Right kidney (tissue), 1 donor: ENCODE data around the gene GBE1.
"Not testable (repeated sequence)": the region's sequence is repeated elsewhere in the genome, so short reads cannot be mapped to it uniquely, and the experiment has no call there.

Source experiments
- DNase-seq: peaks from one replicate; pipeline ENCODE4 v3.0.0-alpha.2; 2016

Gene GBE1

GRCh38 chr3:81531846-81532245, 229.6 kb downstream of the GBE1 start:
- DNase-seq: no peak

- DNase-seq: no peak
Observed at GRCh38 chr3:81531263-81531662, 230.2 kb downstream of the GBE1 start.

- DNase-seq: no peak
Observed at GRCh38 chr3:81530180-81530939, 231.1 kb downstream of the GBE1 start.

GRCh38 chr3:81521855-81522254, 239.6 kb downstream of the GBE1 start:
- DNase-seq: no peak

- no peak for DNase-seq
Observed at GRCh38 chr3:81518945-81519344, 242.5 kb downstream of the GBE1 start.

GRCh38 chr3:81516042-81516441, 245.4 kb downstream of the GBE1 start:
- DNase-seq: no peak

- no peak for DNase-seq
Observed at GRCh38 chr3:81513591-81513990, 247.9 kb downstream of the GBE1 start.

- DNase-seq: no peak
Observed at GRCh38 chr3:81503026-81503425, 258.4 kb downstream of the GBE1 start.

- no peak for DNase-seq
Observed at GRCh38 chr3:81502236-81502635, 259.2 kb downstream of the GBE1 start.

- DNase-seq: no peak
Observed at GRCh38 chr3:81500039-81500438, 261.4 kb downstream of the GBE1 start.

- DNase-seq: no peak
Observed at GRCh38 chr3:81497572-81498251, 263.7 kb downstream of the GBE1 start.

- DNase-seq: no peak
Observed at GRCh38 chr3:81496407-81497104, 264.9 kb downstream of the GBE1 start.

GRCh38 chr3:81492471-81492870, 269.0 kb downstream of the GBE1 start:
- DNase-seq: not testable (repeated sequence)

GRCh38 chr3:81492040-81492439, 269.4 kb downstream of the GBE1 start:
- no peak for DNase-seq

- peak; percentile 28 for DNase-seq
Observed at GRCh38 chr3:81490541-81491288, 270.7 kb downstream of the GBE1 start.

GRCh38 chr3:81485444-81485865, 276.0 kb downstream of the GBE1 start:
- DNase-seq: no peak

- DNase-seq: no peak
Observed at GRCh38 chr3:81484520-81484919, 276.9 kb downstream of the GBE1 start.

- no peak for DNase-seq
Observed at GRCh38 chr3:81483046-81483445, 278.4 kb downstream of the GBE1 start.

- no peak for DNase-seq
Observed at GRCh38 chr3:81477740-81478139, 283.7 kb downstream of the GBE1 start.

GRCh38 chr3:81476692-81477091, 284.8 kb downstream of the GBE1 start:
- no peak for DNase-seq

GRCh38 chr3:81472600-81473362, 288.7 kb downstream of the GBE1 start:
- no peak for DNase-seq
